ENCODE measurements around the gene ENOX1.

The ENOX1 gene

GRCh38 chr13:43676320-43676719 lies 110.5 kb downstream of the ENOX1 start:
- Histone ChIP-seq H3K9ac (ENCODE audit: low read length) (no peak overlapping the region), H3K4me3 (ENCODE audit: low read length) (no peak overlapping the region), H3K4ac (ENCODE audit: low read depth, low read length) (no peak overlapping the region), H3K36me3 (ENCODE audit: control insufficient read depth, insufficient read depth, low read length) (no peaks in the 10 kb centered on the region), H2BK120ac (ENCODE audit: low read depth, low read length) (no peak overlapping the region), H3K4me1 (ENCODE audit: control insufficient read depth, low read depth, low read length) (no peaks in the 10 kb centered on the region), H3K4me2 (ENCODE audit: low read length) (no peak overlapping the region), H4K5ac (ENCODE audit: low read length) (no peak overlapping the region), H4K8ac (ENCODE audit: low read depth, low read length) (no peak overlapping the region), H3K18ac (ENCODE audit: low read length) (no peak overlapping the region), H2BK5ac (ENCODE audit: low read length) (no peak overlapping the region), H3K79me2 (ENCODE audit: control insufficient read depth, insufficient read depth, low read length) (no peaks in the 10 kb centered on the region), H2BK15ac (replicated peaks; ENCODE audit: low read depth) (no peak overlapping the region), H3K23ac (ENCODE audit: low read length) (no peak overlapping the region), H2AK5ac (ENCODE audit: low read length) (no peak overlapping the region), H3K27me3 (ENCODE audit: insufficient read depth, low read length, poor library complexity) (no peaks in the 10 kb centered on the region), H3K56ac (ENCODE audit: low read length) (no peak overlapping the region), H3K27ac (ENCODE audit: low read depth, low read length) (no peak overlapping the region), H3K79me1 (ENCODE audit: low read length) (no peaks in the 10 kb centered on the region)
- no peak for DNase-seq
- no CpG with 5 or more reads among the region's 1 CpG for WGBS (ENCODE audit: extremely low coverage, insufficient coverage, low lambda C conversion rate)

- no peak overlapping the region for H3K56ac ChIP-seq (ENCODE audit: low read length)
- H3K4me1 ChIP-seq (ENCODE audit: control insufficient read depth, low read depth, low read length): no peaks in the 10 kb centered on the region
- no peak overlapping the region for H2AK5ac ChIP-seq (ENCODE audit: low read length)
- H2BK120ac ChIP-seq (ENCODE audit: low read depth, low read length): no peak overlapping the region
- no peak overlapping the region for H3K18ac ChIP-seq (ENCODE audit: low read length)
- H3K79me2 ChIP-seq (ENCODE audit: control insufficient read depth, insufficient read depth, low read length): no peaks in the 10 kb centered on the region
- no peaks in the 10 kb centered on the region for H3K27me3 ChIP-seq (ENCODE audit: insufficient read depth, low read length, poor library complexity)
- no peak for DNase-seq
- H3K27ac ChIP-seq (ENCODE audit: low read depth, low read length): no peak overlapping the region
- no peak overlapping the region for H2BK5ac ChIP-seq (ENCODE audit: low read length)
- H3K4ac ChIP-seq (ENCODE audit: low read depth, low read length): no peak overlapping the region
- no peak overlapping the region for H3K4me2 ChIP-seq (ENCODE audit: low read length)
- H3K4me3 ChIP-seq (ENCODE audit: low read length): no peak overlapping the region
- H4K8ac ChIP-seq (ENCODE audit: low read depth, low read length): no peak overlapping the region
- no peak overlapping the region for H4K5ac ChIP-seq (ENCODE audit: low read length)
- no peak overlapping the region for H2BK15ac ChIP-seq (replicated peaks; ENCODE audit: low read depth)
- H3K36me3 ChIP-seq (ENCODE audit: control insufficient read depth, insufficient read depth, low read length): no peaks in the 10 kb centered on the region
- no peak overlapping the region for H3K23ac ChIP-seq (ENCODE audit: low read length)
- no peaks in the 10 kb centered on the region for H3K79me1 ChIP-seq (ENCODE audit: low read length)
- no CpG with 5 or more reads among the region's 6 CpGs for WGBS (ENCODE audit: extremely low coverage, insufficient coverage, low lambda C conversion rate)
- H3K9ac ChIP-seq (ENCODE audit: low read length): no peak overlapping the region
Measured at GRCh38 chr13:43675577-43675976, 111.2 kb downstream of the ENOX1 start.

- Histone ChIP-seq H3K9ac (ENCODE audit: low read length) (no peak overlapping the region), H3K23ac (ENCODE audit: low read length) (no peak overlapping the region), H3K56ac (ENCODE audit: low read length) (no peak overlapping the region), H3K4me3 (ENCODE audit: low read length) (no peak overlapping the region), H3K4me2 (ENCODE audit: low read length) (no peak overlapping the region), H3K79me2 (ENCODE audit: control insufficient read depth, insufficient read depth, low read length) (no peaks in the 10 kb centered on the region), H2BK5ac (ENCODE audit: low read length) (no peak overlapping the region), H3K18ac (ENCODE audit: low read length) (no peak overlapping the region), H3K27me3 (ENCODE audit: insufficient read depth, low read length, poor library complexity) (no peaks in the 10 kb centered on the region), H3K79me1 (ENCODE audit: low read length) (no peaks in the 10 kb centered on the region), H2BK120ac (ENCODE audit: low read depth, low read length) (no peak overlapping the region), H3K4ac (ENCODE audit: low read depth, low read length) (no peak overlapping the region), H2AK5ac (ENCODE audit: low read length) (no peak overlapping the region), H4K5ac (ENCODE audit: low read length) (no peak overlapping the region), H3K4me1 (ENCODE audit: control insufficient read depth, low read depth, low read length) (peaks cover 7% of the 10 kb centered on the region), H3K36me3 (ENCODE audit: control insufficient read depth, insufficient read depth, low read length) (no peaks in the 10 kb centered on the region), H4K8ac (ENCODE audit: low read depth, low read length) (no peak overlapping the region), H3K27ac (ENCODE audit: low read depth, low read length) (no peak overlapping the region), H2BK15ac (replicated peaks; ENCODE audit: low read depth) (no peak overlapping the region)
- no peak for DNase-seq
- no CpG with 5 or more reads among the region's 3 CpGs for WGBS (ENCODE audit: extremely low coverage, insufficient coverage, low lambda C conversion rate)
Measured at GRCh38 chr13:43669964-43670363, 116.8 kb downstream of the ENOX1 start.

DNA sequence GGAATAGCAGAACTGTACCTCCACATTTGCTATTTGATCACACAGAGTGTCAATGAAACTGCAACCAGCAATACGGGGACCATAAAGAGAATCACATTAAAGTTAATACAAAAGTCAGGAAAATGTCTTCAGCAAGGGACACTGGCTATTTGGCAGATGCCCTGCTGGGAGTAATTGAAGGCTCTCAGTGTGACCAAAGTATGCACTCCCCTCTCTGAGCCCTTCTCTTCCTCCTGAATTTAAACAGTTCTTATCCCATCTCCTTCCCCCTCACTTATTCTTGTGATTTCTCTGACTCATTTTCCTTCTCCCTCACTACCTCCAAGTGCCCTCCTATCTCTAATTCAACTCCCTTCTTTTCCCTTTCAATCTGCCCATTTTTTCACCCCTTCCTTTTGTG lies 117.7 kb downstream of the ENOX1 start:
- H3K56ac ChIP-seq (ENCODE audit: low read length): no peak overlapping the region
- no peak overlapping the region for H2AK5ac ChIP-seq (ENCODE audit: low read length)
- H2BK15ac ChIP-seq (replicated peaks; ENCODE audit: low read depth): no peak overlapping the region
- no peaks in the 10 kb centered on the region for H3K79me2 ChIP-seq (ENCODE audit: control insufficient read depth, insufficient read depth, low read length)
- no peaks in the 10 kb centered on the region for H3K27me3 ChIP-seq (ENCODE audit: insufficient read depth, low read length, poor library complexity)
- H2BK120ac ChIP-seq (ENCODE audit: low read depth, low read length): no peak overlapping the region
- no peak overlapping the region for H3K27ac ChIP-seq (ENCODE audit: low read depth, low read length)
- peaks cover 7% of the 10 kb centered on the region for H3K4me1 ChIP-seq (ENCODE audit: control insufficient read depth, low read depth, low read length)
- no CpG with 5 or more reads among the region's 1 CpG for WGBS (ENCODE audit: extremely low coverage, insufficient coverage, low lambda C conversion rate)
- no peak overlapping the region for H2BK5ac ChIP-seq (ENCODE audit: low read length)
- H4K8ac ChIP-seq (ENCODE audit: low read depth, low read length): no peak overlapping the region
- H3K18ac ChIP-seq (ENCODE audit: low read length): no peak overlapping the region
- H3K4me3 ChIP-seq (ENCODE audit: low read length): no peak overlapping the region
- H4K5ac ChIP-seq (ENCODE audit: low read length): no peak overlapping the region
- H3K9ac ChIP-seq (ENCODE audit: low read length): no peak overlapping the region
- no peak for DNase-seq
- no peak overlapping the region for H3K4me2 ChIP-seq (ENCODE audit: low read length)
- no peak overlapping the region for H3K4ac ChIP-seq (ENCODE audit: low read depth, low read length)
- no peak overlapping the region for H3K23ac ChIP-seq (ENCODE audit: low read length)
- no peaks in the 10 kb centered on the region for H3K79me1 ChIP-seq (ENCODE audit: low read length)
- no peaks in the 10 kb centered on the region for H3K36me3 ChIP-seq (ENCODE audit: control insufficient read depth, insufficient read depth, low read length)

DNA sequence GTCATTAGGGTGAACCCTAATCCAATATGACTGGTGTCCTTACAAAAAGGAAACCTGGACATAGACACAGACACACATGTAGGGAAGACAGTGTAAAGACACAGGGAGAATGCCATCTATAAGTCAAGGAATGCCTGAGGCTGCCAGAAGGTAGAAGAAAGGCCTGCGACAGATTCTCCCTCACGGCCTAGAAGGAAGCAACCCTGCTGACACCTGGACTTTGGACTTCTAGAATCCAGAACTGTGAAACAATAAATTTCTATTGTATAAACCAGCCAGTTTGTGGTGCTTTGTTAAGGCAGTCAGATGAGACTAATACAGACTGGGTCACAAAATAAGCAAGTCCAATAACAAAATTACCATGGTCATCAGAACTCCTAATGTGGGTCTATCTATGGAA lies 120.4 kb downstream of the ENOX1 start:
- H3K36me3 ChIP-seq (ENCODE audit: control insufficient read depth, insufficient read depth, low read length): no peaks in the 10 kb centered on the region
- H3K56ac ChIP-seq (ENCODE audit: low read length): no peak overlapping the region
- no peak overlapping the region for H2BK5ac ChIP-seq (ENCODE audit: low read length)
- H3K4me3 ChIP-seq (ENCODE audit: low read length): no peak overlapping the region
- no peak overlapping the region for H4K8ac ChIP-seq (ENCODE audit: low read depth, low read length)
- H3K4ac ChIP-seq (ENCODE audit: low read depth, low read length): no peak overlapping the region
- no peak overlapping the region for H4K5ac ChIP-seq (ENCODE audit: low read length)
- no CpG with 5 or more reads among the region's 2 CpGs for WGBS (ENCODE audit: extremely low coverage, insufficient coverage, low lambda C conversion rate)
- no peak overlapping the region for H3K23ac ChIP-seq (ENCODE audit: low read length)
- H3K4me1 ChIP-seq (ENCODE audit: control insufficient read depth, low read depth, low read length): peaks cover 7% of the 10 kb centered on the region
- no peak overlapping the region for H2BK120ac ChIP-seq (ENCODE audit: low read depth, low read length)
- H3K4me2 ChIP-seq (ENCODE audit: low read length): no peak overlapping the region
- H3K79me1 ChIP-seq (ENCODE audit: low read length): no peaks in the 10 kb centered on the region
- H3K18ac ChIP-seq (ENCODE audit: low read length): peak overlapping the region; percentile 18
- H3K79me2 ChIP-seq (ENCODE audit: control insufficient read depth, insufficient read depth, low read length): no peaks in the 10 kb centered on the region
- no peaks in the 10 kb centered on the region for H3K27me3 ChIP-seq (ENCODE audit: insufficient read depth, low read length, poor library complexity)
- no peak overlapping the region for H3K9ac ChIP-seq (ENCODE audit: low read length)
- no peak overlapping the region for H3K27ac ChIP-seq (ENCODE audit: low read depth, low read length)
- H2BK15ac ChIP-seq (replicated peaks; ENCODE audit: low read depth): no peak overlapping the region
- no peak for DNase-seq
- no peak overlapping the region for H2AK5ac ChIP-seq (ENCODE audit: low read length)

DNA sequence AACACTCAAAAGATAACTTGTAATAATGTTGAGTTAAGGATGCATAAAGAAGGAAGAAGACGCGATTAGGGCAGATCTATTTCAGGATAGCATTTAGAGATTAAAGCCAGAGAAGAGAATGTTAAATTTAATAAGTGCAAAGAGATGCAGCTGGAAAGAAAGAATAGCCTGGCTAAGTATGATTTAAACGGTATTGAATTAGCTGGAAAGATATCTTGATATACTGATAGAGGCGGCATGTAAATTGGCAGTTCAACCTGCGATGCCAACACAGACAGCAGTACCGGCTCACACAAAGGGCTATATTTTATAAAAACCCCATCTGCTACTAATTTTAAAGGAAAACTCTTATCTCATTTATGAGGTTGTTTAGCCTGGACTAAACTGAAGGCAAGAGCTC lies 121.4 kb downstream of the ENOX1 start:
- no peak overlapping the region for H3K4me3 ChIP-seq (ENCODE audit: low read length)
- H3K23ac ChIP-seq (ENCODE audit: low read length): no peak overlapping the region
- H2BK15ac ChIP-seq (replicated peaks; ENCODE audit: low read depth): no peak overlapping the region
- H4K5ac ChIP-seq (ENCODE audit: low read length): no peak overlapping the region
- no peak overlapping the region for H3K4ac ChIP-seq (ENCODE audit: low read depth, low read length)
- no peak overlapping the region for H4K8ac ChIP-seq (ENCODE audit: low read depth, low read length)
- H3K9ac ChIP-seq (ENCODE audit: low read length): no peak overlapping the region
- no peaks in the 10 kb centered on the region for H3K79me2 ChIP-seq (ENCODE audit: control insufficient read depth, insufficient read depth, low read length)
- H2BK5ac ChIP-seq (ENCODE audit: low read length): no peak overlapping the region
- DNase-seq: no peak
- H2BK120ac ChIP-seq (ENCODE audit: low read depth, low read length): no peak overlapping the region
- no peak overlapping the region for H2AK5ac ChIP-seq (ENCODE audit: low read length)
- no peak overlapping the region for H3K27ac ChIP-seq (ENCODE audit: low read depth, low read length)
- H3K36me3 ChIP-seq (ENCODE audit: control insufficient read depth, insufficient read depth, low read length): no peaks in the 10 kb centered on the region
- H3K4me1 ChIP-seq (ENCODE audit: control insufficient read depth, low read depth, low read length): peaks cover 7% of the 10 kb centered on the region
- WGBS (ENCODE audit: extremely low coverage, insufficient coverage, low lambda C conversion rate): no CpG with 5 or more reads among the region's 6 CpGs
- no peak overlapping the region for H3K18ac ChIP-seq (ENCODE audit: low read length)
- no peaks in the 10 kb centered on the region for H3K79me1 ChIP-seq (ENCODE audit: low read length)
- no peak overlapping the region for H3K4me2 ChIP-seq (ENCODE audit: low read length)
- H3K27me3 ChIP-seq (ENCODE audit: insufficient read depth, low read length, poor library complexity): no peaks in the 10 kb centered on the region
- H3K56ac ChIP-seq (ENCODE audit: low read length): no peak overlapping the region

All from mesendoderm (in vitro differentiated cells).